Stimulated activated CD8-positive, alpha-beta memory T cell treated with anti-CD3 and anti-CD28 coated beads, Interleukin-4, amount 100 ng/mL, for 24 hours (primary cell): Measurements from ENCODE around the gene CEP57L1.
"Not testable (repeated sequence)": the region's sequence is repeated elsewhere in the genome, so short reads cannot be mapped to it uniquely, and the experiment has no call there.

Source experiments
- DNase-seq: peaks from one replicate; pipeline ENCODE4 v3.0.0-alpha.2; 2020; ENCODE audit warnings: low read depth

The CEP57L1 gene

GRCh38 chr6:109105681-109106080 is 10.4 kb downstream of the CEP57L1 start:
- DNase-seq, result no peak

DNA sequence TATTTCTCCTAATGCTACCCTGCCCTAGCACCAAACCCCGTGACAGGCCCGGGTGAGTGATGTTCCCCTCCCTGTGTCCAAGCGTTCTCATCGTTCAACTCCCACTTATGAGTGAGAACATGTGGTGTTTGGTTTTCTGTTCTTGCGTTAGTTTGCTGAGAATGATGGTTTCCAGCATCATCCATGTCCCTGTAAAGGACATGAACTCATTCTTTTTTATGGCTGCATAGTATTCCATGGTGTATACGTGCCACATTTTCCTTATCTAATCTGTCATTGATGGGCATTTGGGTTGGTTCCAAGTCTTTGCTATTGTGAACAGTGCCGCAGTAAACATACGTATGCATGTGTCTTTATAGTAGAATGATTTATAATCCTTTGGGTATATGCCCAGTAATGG is 14.4 kb downstream of the CEP57L1 start:
- not testable (repeated sequence) for DNase-seq

GRCh38 chr6:109112663-109113062 is 17.4 kb downstream of the CEP57L1 start:
- DNase-seq, result not testable (repeated sequence)

GRCh38 chr6:109117346-109118035 is 22.2 kb downstream of the CEP57L1 start:
- DNase-seq, result no peak

- no peak for DNase-seq
Observed at GRCh38 chr6:109118337-109118736, 23.0 kb downstream of the CEP57L1 start.

DNA sequence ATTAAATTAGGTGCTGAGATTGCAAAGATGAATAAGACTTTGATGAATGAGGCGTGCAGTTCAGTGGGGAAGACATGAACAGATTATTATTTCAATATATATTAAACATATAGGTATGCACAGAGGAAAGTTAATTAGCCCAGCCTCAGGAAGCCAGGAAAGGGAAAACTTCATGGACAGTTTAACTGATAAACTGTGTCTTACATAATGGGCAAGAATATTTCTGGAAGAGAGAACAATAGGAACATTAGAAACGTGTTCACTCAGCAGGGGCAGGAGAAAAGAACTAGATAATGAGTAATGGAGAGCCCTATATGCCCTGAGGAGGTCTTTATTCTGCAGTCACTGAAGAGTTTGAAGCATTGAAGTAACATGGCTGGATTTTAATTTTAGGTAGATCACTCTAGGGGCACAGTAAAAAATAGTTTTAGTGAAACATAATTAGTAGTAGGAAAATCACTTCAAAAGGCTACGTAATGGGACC is 23.6 kb downstream of the CEP57L1 start:
- DNase-seq, result no peak

- no peak for DNase-seq
Observed at GRCh38 chr6:109121411-109121810, 26.1 kb downstream of the CEP57L1 start.

DNA sequence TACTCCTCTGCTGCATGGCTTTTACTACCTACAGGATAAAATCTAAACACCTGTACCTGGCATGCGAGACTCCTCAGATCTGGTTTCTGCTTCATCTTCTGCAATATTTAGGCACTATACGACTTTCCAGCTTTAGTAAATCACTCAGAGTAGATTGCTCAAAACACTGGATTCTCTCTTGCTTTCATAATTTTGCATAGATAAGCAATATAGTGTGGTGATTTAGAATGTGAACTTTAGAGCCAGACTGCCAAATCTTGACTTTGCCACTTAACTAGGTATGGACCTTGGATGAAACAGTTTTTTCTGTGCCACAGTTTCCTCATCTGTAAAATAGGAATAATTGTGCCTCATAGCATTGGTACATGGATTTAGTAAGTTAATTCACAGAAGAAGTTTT is 28.9 kb downstream of the CEP57L1 start:
- DNase-seq, result no peak

DNA sequence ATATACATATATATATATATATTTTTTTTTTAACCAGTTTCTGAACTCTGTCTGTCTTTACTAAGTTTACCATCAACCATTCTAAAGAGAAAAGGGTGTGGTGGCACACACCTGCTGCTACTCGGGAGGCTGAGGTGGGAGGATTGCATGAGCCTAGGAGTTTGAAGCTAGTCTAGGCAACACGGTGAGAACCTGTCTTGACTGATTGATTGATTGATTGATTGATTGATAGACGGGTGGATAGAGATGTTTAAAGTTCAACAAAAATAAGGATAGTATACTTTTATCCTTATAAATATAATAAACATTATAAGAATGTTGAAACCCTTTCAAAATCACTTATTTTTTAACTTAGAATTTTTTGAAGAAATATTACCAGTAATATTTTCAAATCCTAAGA is 30.2 kb downstream of the CEP57L1 start:
- DNase-seq, result no peak

DNA sequence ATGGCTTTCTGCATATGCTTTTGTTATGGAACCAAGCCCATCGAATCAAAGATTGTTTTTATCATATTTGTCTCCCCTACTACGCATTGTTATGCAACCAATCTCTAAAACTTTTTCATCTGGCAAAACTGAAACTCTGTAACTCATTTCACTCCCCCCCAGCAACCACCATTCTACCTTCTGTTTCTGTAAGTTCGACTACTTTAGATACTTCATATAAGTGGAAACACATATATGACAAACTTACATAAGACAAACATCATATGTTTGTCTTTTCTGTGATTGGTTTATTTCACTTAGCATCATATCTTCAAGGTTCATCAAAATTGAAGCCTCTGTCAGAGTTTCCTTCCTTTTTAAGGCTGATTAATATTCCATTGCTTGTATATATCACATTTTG is 34.8 kb downstream of the CEP57L1 start:
- no peak for DNase-seq

DNA sequence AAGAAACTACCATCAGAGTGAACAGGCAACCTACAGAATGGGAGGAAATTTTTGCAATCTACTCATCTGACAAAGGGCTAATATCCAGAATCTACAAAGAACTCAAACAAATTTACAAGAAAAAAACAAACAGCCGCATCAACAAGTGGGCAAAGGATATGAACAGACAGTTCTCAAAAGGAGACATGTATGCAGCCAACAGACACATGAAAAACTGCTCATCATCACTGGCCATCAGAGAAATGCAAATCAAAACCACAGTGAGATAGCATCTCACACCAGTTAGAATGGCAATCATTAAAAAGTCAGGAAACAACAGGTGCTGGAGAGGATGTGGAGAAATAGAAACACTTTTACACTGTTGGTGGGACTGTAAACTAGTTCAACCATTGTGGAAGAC is 40.3 kb downstream of the CEP57L1 start:
- not testable (repeated sequence) for DNase-seq

- not testable (repeated sequence) for DNase-seq
Observed at GRCh38 chr6:109136039-109136438, 40.7 kb downstream of the CEP57L1 start.

DNA sequence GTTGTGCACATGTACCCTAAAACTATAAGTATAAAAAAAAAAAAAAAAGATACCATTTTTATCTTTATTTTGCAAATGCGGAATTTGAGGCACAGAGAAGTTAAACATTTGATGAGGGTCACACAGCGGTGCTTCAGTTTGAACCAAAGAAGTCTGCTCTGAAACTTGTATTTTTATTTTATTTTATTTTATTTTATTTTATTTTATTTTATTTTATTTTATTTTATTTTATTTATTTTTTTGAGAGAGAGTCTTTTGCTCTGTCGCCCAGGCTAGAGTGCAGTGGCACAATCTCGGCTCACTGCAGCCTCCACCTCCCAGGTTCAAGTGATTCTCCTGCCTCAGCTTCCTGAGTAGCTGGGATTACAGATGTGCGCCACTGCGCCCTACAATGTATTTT is 41.2 kb downstream of the CEP57L1 start:
- DNase-seq, result not testable (repeated sequence)

- no peak for DNase-seq
Observed at GRCh38 chr6:109139109-109139508, 43.8 kb downstream of the CEP57L1 start.

- not testable (repeated sequence) for DNase-seq
Observed at GRCh38 chr6:109142067-109142466, 46.8 kb downstream of the CEP57L1 start.

DNA sequence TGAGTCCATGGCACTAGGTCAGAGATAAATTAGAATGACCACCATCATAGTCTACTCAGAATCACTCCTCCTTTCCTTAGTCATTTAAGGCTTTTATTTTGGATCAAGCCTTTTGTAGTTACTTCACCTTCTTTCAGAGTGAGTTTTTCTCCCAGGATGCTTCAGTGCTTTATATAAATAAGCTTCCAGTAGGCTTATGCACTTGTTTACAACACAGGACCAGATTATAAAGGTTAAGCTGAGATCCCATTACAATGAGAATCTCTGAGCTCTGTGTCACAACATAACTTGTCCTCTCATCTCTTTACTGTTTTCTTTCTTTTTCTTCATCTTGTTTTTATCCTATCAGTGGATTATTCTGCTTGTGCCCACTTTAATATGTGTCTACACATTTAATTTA is 47.9 kb downstream of the CEP57L1 start:
- DNase-seq, result no peak

GRCh38 chr6:109148251-109148650 is 52.9 kb downstream of the CEP57L1 start:
- not testable (repeated sequence) for DNase-seq

GRCh38 chr6:109148716-109149115 is 53.4 kb downstream of the CEP57L1 start:
- not testable (repeated sequence) for DNase-seq

DNA sequence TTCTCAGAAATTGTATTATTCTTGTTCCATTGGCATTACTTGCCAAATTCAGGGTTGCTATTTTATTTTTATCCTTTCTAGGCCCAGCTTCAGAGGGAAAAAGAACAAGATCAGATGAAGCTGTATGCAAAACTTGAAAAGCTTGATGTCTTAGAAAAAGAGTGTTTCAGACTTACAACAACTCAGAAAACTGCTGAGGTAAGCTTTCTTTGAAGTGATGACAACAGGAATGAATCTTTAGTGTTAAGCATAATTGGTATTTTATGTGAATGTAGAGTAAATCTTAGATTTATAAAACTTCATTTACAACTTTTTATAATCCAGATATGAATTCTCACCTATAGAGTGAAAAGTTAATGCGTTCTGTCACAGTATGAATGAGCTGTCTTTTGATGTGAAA is 58.4 kb downstream of the CEP57L1 start:
- DNase-seq, result no peak

DNA sequence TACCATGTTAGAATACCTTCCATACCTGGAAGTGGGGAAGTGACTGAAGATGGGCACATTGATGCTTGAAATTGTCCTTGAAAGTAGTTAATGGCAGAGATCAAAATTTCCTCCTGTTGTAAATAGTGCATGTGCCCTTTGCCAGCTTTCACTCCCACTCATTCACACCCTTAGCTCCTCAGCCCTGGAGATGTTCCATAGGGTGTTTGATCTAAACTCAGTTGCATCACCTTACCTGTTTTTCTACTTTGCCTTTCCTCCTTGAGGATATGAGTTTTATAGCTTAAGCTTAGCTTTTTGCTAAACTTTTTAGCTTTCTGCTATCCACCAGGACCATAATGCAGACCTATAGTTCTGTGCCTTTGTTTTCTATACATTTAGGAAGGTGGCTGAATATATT is 69.0 kb downstream of the CEP57L1 start:
- no peak for DNase-seq

DNA sequence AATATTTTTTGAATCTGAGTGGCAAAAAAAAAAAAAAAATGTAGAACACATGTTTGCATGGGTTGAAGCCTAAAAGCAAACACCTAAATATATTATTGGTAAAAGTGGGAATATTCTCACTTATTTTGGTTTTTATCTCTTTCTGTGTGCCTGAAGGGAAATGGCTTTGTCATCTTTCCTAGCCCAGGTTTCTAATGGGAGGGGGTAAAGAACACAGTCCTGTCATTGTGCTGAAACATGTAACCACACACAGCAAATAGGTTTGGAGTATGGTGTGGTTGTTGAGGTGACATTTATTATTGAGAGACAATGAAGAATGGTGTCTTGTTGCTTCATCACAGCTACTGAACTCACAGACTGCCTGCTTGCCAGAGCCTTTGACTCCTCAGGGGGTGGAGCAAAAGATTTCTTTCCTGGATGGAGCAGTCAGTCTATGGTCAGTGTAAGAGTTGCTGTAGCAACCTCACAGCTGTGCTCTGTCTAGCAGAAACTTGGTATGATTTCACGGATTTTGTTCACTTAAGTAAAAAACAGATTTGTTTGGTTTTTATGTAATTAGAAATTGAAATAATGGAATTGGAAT is 70.2 kb downstream of the CEP57L1 start:
- DNase-seq, result no peak

GRCh38 chr6:109166673-109167072 is 71.4 kb downstream of the CEP57L1 start:
- DNase-seq, result no peak

- DNase-seq, result no peak
Observed at GRCh38 chr6:109167562-109167961, 72.3 kb downstream of the CEP57L1 start.

DNA sequence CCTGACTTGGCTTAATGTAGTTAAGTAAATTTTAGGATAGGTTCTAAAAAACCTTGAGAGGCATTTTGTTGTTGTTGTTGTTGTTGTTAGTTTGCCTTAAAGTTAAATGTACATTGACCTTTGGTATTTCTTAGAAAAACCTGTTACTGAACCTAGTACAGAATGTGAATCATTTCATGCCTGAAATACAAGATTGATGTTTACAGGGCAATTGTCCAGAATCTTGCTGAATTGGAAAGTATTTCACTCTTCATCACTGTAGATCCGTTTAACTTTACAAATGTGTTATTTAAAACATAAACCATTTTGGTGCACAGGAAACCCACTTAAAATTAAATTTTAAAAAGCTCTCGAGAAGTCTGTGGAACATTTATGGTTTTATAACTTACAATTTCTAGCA is 75.0 kb downstream of the CEP57L1 start:
- DNase-seq, result no peak
